HG03095 (cell line): ENCODE results near the gene SMARCD1.

Experiments used
- ATAC-seq: cut with Tn5 transposase; IDR thresholded peaks from one replicate; pipeline ENCODE4 v1.9.1; 2021; ENCODE audit warnings: moderate library complexity; ENCODE audit not compliant: unreplicated experiment

SMARCD1 gene

DNA sequence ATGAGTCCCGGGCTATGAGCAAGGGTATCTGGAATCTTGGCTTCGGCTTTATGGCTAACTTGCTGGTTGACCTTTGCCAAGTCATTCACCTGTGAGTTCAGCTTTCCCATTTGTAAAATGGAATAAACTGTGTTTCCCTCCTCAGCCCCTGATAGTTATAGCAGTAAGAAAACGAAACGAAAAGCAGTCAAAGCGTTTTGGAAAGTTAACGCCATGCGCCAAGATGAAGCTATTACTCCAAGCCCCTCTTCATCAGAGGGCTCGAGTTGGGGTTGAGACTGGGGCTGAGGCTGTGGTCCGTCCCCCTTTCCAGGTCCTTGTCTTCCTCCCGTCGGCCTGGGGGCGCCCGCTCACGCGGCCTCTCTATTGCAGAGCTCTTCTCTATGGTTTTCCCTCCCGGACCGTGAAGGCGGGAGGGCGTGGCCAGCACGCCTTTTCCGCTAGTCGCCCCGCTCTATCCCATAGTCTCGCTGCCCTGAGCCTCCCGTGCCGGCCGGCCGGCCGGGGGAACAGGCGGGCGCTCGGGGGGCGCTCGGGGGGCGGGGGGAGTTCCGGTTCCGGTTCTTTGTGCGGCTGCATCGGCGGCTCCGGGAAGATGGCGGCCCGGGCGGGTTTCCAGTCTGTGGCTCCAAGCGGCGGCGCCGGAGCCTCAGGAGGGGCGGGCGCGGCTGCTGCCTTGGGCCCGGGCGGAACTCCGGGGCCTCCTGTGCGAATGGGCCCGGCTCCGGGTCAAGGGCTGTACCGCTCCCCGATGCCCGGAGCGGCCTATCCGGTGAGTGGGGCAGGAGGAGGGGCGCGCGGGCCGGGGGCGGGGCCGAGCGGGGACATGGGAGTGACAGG, at the start of gene SMARCD1:
Gene SMARCD1 (plus strand): TSS at position 568 of the 840 bp plus-strand sequence. CDS start 28 bp downstream, at position 596.
- peak; percentile 85 for ATAC-seq

GRCh38 chr12:50038336-50038735, 46.8 kb upstream of the SMARCD1 start:
- ATAC-seq = no peak

DNA sequence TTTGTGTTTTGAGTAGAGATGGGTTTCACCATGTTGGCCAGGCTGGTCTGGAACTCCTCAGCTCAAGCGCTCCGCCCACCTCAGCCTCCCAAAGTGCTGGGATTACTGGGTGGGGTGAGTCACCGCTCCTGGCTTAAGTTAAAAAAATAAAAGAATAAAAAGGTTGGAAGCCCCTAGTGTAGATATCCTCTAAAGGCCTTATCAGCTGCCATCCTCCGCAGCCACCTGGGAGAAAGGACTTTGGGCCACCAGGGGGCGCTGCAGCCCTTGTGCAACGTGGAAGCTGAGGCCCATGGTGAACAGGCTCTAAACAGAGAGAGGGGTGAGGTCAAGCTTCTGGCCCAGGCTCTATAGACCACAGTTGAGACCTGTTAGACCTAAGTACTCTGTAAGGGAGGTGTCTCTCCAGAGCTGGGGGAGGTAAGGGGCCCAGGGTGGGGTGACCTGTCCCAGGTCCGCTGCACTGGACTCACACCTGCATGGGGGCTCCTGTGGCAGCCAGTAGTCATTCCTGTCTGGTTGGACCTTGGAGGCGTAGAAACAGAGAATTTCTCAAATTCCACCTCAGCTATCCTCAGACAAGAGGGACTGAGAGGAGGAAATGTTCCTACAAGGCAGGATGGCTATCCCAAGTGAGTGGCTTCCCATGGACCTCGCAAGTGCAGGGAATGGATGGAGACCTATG, 45.8 kb upstream of the SMARCD1 start:
- ATAC-seq = no peak

- no peak for ATAC-seq
These were observed 44.5 kb upstream of the SMARCD1 start for GRCh38 chr12:50040657-50041056.

DNA sequence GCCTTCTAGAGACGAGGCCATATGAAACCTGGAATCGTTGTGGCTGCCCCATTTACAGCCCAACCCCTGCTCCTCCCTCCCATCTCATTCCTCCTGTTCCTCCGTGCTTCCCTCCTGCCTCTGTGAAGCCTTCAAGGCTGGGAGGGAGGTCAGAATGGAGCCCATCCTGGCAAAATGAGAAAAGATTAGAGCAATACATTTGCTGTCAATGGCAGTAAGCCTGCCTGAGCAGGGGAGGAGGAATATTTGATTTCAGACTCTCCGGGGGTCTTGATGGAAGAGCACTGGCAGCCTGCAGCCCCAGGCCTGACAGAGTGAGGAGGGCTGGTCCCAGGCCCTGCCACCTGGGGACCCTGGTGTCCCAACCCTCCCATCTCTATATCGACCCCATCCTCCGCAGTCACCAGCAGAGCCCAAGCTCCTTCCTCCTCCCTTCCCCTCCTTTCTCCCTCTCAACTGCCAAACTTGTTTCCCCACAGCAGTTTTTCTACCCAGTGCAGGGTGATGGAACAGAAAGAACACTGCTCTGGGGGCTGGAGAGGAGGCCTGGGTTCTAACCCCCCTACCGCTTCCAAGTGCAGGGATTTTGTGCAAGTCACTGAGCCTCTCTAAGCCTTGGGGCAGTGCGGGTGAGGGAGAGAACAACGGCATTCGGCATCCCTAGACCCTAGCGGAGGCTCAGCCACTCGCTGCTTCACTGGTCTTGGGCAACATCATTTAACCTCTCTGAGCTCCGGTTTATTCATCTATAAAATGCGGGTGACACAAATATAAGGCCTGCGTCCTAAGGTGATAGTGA, 43.9 kb upstream of the SMARCD1 start:
- ATAC-seq = no peak

- no peak for ATAC-seq
These were observed 43.2 kb upstream of the SMARCD1 start for GRCh38 chr12:50041962-50042361.

GRCh38 chr12:50042693-50043092, 42.4 kb upstream of the SMARCD1 start:
- ATAC-seq = no peak

DNA sequence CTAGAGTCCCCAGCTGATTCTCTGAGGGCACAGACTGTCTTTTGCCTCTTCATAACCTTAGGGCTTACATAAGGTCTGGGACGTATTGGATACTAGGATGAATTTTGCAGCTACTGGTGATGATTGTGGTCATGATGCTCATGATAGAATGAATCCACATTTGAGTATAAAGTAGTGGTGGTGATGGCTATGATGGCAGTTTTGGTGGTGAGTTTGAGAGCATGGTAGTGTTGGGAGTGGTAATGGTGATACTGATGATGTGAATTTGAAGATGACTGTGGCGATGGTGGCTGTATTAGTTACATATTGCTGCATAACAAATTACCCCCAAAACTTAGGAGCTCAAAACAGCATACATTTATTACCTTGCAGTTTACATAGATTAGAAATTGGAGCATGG, 41.8 kb upstream of the SMARCD1 start:
- ATAC-seq = no peak

- no peak for ATAC-seq
These were observed 41.3 kb upstream of the SMARCD1 start for GRCh38 chr12:50043854-50044253.

DNA sequence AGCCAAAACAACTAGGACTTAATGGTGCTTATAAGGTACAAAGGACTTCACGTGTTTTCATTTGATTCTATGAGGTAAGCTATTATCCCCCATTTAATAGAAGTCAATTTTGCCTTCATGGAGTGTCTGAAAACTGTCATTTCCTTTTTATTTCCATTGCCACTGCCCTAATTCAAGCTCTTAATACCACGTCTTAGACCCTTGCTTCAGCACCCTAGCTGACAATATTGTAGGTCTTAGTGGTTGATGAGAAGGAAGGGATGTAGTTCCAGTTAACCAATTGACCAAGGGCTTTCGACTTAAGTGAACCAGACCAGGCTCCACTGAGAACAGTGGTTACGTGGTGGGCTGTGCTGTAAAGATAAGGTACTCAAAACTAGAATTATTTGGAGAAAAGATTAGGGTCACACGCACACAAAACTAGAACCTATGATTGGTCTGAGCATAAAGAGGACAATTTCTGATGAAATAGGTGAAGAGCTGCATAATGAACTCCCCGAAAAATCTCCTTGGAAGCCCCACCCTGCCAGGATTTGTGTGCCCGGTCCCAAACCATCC, 37.4 kb upstream of the SMARCD1 start:
- no peak for ATAC-seq

DNA sequence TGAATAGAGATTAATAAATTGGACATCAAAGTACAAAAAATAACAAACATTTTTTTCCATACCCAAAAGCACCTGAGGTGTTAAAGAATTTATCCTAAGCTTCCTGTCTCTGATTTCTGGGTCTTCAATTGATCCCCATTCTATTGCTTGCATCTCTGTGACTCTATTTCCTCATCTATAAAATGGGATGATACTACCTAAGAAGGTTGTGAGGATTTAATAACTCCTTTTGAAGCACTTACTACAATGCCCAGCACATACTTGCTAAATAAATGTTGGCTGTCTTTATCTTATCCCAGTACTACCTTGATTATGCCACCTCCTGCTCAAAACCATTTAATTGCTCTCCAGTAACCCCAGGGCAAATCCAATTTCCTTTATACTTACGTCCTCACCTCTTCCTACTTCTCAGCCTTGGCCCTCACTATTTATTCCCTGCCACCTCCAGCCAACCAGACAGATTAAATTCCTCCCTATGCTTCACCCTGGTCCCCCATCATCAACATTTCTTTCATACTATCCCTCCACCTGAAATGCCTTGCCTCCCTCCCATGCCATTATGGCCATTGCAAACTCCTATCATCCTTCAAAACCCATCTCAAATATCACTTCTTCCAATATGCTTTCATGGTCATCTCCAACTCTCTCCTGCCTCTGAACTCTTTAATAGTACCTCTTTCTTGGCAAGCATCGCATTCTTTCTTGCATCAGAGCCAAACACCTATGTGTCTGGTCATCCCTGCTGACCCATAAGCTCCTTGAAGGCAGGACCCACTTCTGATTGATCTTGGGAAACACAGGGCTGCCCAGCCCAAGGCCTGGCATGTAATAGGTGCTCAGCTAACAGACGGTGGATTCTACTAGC, 35.7 kb upstream of the SMARCD1 start:
- no peak for ATAC-seq

- no peak for ATAC-seq
These were observed 35.1 kb upstream of the SMARCD1 start for GRCh38 chr12:50050119-50050385.

DNA sequence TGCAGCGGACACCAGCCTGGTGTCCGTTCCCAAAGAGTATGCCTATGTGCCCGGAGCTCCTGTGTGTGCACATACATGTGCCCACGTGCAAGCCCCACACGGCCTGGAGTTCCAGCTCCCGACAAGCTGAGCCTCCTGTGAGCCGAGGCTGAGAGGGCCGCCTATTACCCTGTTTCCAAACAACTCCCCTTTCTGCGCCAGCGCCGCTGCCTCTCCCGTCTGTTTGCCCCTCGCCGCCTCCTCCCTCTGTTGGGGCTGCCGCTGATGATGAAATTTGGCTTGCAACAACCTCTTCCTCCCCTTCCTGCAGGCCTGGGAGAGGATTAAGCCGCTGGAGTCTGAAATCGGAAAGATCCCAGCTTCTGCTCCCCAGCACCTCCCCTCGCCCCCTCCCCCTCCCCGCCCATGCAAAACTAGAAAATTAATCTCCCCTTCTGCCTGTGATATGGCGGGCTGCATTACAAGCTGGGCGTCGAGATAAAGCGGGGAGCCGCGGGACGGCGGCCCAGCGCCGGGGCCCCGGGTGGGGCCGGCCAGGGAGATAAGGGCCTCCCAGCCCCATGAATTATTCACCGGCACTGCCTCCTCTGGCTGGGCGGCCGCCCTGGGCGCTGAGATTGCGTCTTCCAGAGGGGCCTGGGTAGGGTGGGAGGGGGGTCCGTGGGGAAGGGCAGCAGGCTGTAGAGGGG, 34.6 kb upstream of the SMARCD1 start:
- no peak for ATAC-seq

- ATAC-seq = no peak
These were observed 33.9 kb upstream of the SMARCD1 start for GRCh38 chr12:50051101-50051806.

DNA sequence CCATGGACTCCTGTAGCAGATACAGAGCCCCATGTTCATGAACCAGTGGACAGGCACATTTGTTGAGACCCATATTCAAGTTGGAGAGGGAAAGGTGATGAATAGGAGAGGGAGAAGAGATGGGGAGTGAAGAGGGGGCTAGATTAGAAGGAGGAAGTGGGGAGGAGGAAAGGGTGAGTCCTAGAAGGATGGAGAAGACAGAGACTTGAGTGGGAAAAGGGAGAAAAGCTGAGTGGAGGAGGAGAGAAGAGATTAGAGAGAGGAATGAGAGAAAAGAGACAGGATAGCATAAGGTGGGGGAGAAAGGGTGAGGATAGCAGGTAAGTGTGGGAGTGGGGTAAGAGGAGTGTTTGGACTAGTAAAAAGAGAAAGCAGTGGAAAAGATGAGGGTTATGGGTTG, 32.6 kb upstream of the SMARCD1 start:
- ATAC-seq = no peak

DNA sequence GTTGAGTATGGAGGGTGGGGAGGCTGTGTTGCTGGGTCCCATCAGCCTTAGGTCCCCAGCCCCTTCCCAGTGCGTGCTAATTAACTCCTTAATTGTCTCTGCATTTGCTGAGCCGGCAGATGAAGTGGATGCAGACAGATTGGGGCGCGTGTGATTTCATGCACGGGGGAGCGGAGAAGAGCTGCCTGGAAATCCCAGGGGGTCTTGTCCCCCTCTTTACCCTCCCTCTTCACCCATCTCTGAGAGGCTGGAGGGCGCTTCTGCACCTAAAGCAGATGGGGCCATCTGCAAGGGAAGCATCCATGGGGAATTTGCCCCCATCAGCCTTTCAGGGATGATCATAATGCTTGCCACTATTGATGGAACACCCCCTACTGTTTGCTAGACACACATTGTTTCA, 32.2 kb upstream of the SMARCD1 start:
- no peak for ATAC-seq

- ATAC-seq = no peak
These were observed 31.6 kb upstream of the SMARCD1 start for GRCh38 chr12:50053583-50053982.

GRCh38 chr12:50055831-50056638, 29.1 kb upstream of the SMARCD1 start:
- ATAC-seq = no peak

DNA sequence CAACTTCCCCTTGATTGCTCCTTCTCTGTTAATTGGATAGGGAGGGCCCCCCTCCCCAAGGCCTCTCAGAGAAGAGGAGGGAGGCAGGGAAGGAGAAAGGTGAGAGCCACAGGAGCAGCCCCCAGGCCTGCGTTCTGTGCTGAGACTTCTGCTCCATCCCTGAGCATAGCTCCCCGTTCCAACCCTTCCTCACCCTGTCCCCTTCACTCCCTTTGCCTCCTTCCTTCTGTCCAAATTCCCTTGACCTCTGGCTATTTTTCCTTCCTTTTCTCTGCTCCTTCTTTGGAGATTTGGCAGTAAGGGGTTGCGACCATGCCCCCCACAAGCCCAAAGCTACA, 28.5 kb upstream of the SMARCD1 start:
- no peak for ATAC-seq
